Activated naive CD8-positive, alpha-beta T cell treated with anti-CD3 and anti-CD28 coated beads for 36 hours (primary cell): Measurements from ENCODE around the gene ZNF423. TPM values are rescaled to one million over a fixed set of nuclear protein-coding genes. Genes with fewer than 3 reads are reported as not detected.
"Not testable (repeated sequence)": the region's sequence is repeated elsewhere in the genome, so short reads cannot be mapped to it uniquely, and the experiment has no call there.

Experiments used
- DNase-seq: peaks from one replicate; pipeline ENCODE4 v3.0.0; 2021
- H3K27ac Mint-ChIP-seq: one replicate; pipeline ENCODE4 v1.8.0; 2022; ENCODE audit warnings: mild to moderate bottlenecking, moderate library complexity, mixed read lengths
- H3K27me3 Mint-ChIP-seq: one replicate; pipeline ENCODE4 v1.8.0; 2022; ENCODE audit warnings: mild to moderate bottlenecking, mixed read lengths
- H3K36me3 Mint-ChIP-seq: one replicate; pipeline ENCODE4 v1.8.0; 2021; ENCODE audit warnings: mild to moderate bottlenecking, mixed read lengths
- H3K4me1 Mint-ChIP-seq: one replicate; pipeline ENCODE4 v1.8.0; 2021; ENCODE audit warnings: mixed read lengths
- H3K4me3 Mint-ChIP-seq: one replicate; pipeline ENCODE4 v1.8.0; 2022; ENCODE audit warnings: mild to moderate bottlenecking, moderate library complexity, mixed read lengths
- H3K9me3 Mint-ChIP-seq: one replicate; pipeline ENCODE4 v1.8.0; 2022; ENCODE audit warnings: mixed read lengths
- total RNA-seq, 2 experiments: library from RNA; stranded (reverse); gene quantifications; one replicate each; pipeline ENCODE4 v1.2.3, GENCODE V29; 2021

The ZNF423 gene
- total RNA-seq, 2 experiments from 2014 or later: not detected

DNA sequence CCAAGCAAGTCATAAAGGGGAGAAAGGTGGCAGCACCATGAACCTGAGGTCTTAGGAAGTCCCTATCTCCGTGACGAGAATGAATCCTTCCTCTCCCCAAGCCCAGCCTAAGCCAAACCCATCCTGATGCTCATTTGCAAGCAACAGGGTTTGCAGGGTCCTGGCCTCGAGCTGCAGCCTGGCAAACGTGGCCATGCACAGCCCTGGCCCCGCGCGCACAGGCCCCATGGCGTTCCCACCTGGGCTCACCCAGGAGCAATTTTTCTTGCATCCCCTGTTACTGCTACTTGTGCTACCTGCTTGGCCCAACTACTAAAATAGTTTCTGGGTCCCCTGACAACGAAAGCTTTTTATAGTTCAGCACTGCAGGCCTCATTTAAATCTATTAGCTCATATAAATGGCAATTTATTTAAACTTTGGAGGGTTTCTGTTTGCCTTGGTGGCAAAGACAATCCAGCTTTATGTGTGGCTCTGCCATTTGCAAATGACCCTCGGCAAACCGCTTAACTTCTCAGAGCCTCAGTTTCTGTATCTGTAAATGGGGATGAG, 340.8 kb downstream of the ZNF423 start:
- no peak overlapping the region for H3K4me3 Mint-ChIP-seq
- DNase-seq: no peak
- no peaks in the 10 kb centered on the region for H3K27me3 Mint-ChIP-seq
- no peaks in the 10 kb centered on the region for H3K9me3 Mint-ChIP-seq
- no peaks in the 10 kb centered on the region for H3K36me3 Mint-ChIP-seq
- H3K4me1 Mint-ChIP-seq: peaks cover 5% of the 10 kb centered on the region
- H3K27ac Mint-ChIP-seq: no peak overlapping the region

DNA sequence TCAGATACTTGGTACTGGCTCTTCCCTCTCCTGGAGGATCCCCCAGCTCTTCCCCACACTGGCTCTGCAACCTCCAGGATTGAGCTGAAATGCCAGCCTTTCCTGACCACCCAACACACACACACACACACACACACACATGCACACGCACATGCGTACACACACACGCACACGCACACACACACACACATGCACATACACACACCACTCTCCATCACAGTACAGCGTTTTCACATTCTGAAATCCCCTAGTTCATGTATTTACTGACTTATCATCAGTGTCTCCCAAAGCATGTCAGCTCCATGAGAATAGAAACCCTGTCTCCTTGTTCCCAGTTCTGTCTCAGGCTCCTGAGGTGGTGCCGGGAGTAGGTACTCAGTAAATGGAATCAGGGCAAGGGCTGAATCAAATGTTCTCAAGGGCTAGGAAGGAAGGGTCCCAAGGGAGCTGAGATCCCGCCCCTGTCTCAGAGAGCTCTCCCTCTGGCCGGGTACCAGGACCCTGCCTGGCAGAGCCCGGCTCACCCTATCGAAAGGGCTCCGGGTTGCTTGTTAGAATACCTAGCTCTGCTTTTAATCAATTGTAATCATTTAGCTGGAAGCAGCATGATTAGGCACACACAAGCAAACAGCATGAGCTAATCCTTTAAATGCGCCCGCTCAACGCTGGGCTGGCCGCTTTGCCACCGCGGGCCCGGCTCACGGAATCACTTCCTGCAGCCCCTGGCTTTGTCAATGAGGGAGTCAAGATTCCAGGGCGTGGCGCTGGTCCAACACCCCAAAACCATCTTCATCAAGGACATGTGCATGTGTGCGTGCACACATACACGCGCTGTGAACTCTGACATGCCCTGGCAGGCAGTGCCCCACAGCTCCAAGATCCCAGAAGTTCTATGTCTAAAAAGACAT, 341.6 kb downstream of the ZNF423 start:
- no peak for DNase-seq
- Mint-ChIP-seq H3K4me1 (peaks cover under 1% of the 10 kb centered on the region), H3K4me3 (no peak overlapping the region), H3K36me3 (no peaks in the 10 kb centered on the region), H3K27ac (no peak overlapping the region), H3K27me3 (no peaks in the 10 kb centered on the region), H3K9me3 (no peaks in the 10 kb centered on the region)

DNA sequence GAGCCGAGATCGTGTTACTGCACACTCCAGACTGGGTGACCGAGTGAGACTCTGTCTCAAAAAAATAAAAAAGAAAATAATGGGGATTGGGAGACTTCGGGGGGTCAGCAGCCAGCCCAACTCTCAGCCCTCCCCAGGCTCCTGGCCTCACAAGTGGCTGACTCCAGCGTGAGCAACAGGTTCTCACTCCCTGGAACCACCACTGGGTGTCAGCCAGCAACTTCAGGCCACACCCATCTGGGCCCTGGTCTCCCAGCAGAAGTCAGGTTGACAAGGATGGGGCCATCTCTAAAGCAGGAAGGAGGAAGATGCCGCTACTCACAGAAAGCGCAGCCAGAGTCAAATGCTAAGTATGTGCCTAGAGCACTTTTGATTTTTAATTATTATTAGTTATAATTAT, 342.9 kb downstream of the ZNF423 start:
- Mint-ChIP-seq H3K27ac (no peak overlapping the region), H3K9me3 (no peaks in the 10 kb centered on the region), H3K4me3 (no peak overlapping the region), H3K4me1 (no peaks in the 10 kb centered on the region), H3K27me3 (no peaks in the 10 kb centered on the region), H3K36me3 (no peaks in the 10 kb centered on the region)
- no peak for DNase-seq

DNA sequence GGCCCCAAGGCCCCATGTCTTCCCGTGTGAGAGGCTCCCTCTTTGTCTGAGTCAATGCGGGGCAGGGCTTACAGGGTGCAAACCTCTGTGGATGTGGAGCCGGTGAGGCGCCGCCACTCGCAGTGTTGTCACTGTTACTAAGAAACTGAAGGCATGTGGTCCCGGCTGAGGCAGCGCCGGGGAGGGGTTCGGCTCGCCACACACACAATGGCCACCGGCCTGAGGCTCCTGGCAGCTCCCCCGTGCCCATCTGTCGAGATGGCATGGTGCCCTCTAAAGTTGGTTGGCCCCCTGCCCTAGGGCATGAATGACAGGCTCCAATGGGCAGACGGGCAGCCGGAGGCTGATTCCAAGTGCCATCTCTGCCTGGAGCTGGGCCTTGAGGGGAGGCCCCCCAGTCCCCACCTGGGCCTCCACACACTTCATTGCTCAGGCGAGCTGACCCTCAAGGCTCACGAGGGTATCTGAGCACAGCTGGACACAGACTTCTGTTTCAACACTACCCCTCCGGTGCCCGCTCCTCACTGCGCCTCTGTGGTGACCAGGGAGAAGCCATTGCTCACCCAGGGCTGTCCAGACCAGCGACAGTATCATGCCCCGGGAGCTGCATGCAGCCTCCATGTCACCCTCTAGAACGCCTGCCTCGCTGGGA, 345.1 kb downstream of the ZNF423 start:
- Mint-ChIP-seq H3K27ac (no peak overlapping the region), H3K4me3 (no peak overlapping the region), H3K27me3 (no peaks in the 10 kb centered on the region), H3K9me3 (no peaks in the 10 kb centered on the region), H3K36me3 (no peaks in the 10 kb centered on the region), H3K4me1 (no peaks in the 10 kb centered on the region)
- no peak for DNase-seq

DNA sequence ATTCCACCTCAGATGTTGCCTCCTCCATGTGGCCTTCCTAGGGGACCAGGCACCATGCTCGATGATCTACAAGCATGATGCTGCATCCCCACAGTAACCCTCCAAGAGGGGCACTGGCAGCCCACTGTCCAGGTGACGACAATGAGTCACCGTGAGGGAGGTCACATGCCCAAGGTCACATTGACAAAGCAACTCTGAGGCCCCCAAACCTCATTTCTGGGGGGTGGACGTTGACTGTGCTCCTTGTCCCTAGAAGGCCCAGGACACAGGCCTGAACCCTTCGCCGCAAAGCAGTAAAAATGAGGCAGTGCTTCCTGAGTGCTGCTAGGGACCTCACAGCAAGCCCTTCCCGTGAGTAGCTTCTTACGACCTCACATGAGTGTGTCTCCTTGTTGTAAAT, 345.8 kb downstream of the ZNF423 start:
- DNase-seq: no peak
- no peaks in the 10 kb centered on the region for H3K27me3 Mint-ChIP-seq
- H3K4me3 Mint-ChIP-seq: no peak overlapping the region
- H3K27ac Mint-ChIP-seq: no peak overlapping the region
- H3K4me1 Mint-ChIP-seq: no peaks in the 10 kb centered on the region
- no peaks in the 10 kb centered on the region for H3K36me3 Mint-ChIP-seq
- H3K9me3 Mint-ChIP-seq: no peaks in the 10 kb centered on the region

DNA sequence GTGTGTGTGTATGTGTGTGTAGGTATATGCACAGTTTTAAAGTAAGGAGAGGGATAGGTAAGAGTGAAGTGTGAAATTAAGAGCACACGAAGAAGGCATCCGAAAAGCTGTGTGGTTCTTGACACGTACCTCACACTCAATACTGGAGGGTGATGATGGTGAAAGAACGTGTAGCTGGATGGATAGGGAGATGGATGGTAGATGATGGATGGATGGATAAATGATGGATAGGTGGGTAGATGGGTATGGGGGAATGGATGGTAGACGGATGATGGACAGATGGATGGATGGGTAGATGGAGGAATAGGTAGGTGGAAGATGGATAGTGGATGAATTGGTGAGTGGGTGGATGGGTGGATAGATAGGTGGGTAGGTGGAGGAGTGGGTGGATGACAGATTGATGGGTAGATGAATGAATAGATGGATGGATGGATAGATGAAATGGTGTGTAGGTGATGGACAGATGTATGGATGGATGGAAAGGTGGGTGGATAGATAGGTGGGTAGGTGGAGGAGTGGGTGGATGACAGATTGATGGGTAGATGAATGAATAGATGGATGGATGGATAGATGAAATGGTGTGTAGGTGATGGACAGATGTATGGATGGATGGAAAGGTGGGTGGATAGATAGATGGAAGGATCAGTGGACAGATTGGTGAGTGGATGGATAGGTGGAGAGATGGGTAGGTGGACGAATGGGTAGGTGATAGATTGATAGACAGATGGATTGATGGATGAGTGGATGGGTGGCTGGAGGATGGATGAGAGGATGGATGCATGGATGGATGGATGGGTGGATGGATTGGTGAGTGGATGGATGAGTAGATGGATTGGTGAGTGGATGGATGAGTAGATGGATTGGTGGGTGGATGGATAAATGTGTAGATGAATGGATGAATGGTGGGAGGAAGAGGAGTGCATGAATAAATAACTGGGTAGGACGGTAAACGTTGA, 349.6 kb downstream of the ZNF423 start:
- not testable (repeated sequence) for H3K4me1 Mint-ChIP-seq, H3K36me3 Mint-ChIP-seq, H3K27ac Mint-ChIP-seq, H3K9me3 Mint-ChIP-seq, H3K4me3 Mint-ChIP-seq, H3K27me3 Mint-ChIP-seq, DNase-seq

DNA sequence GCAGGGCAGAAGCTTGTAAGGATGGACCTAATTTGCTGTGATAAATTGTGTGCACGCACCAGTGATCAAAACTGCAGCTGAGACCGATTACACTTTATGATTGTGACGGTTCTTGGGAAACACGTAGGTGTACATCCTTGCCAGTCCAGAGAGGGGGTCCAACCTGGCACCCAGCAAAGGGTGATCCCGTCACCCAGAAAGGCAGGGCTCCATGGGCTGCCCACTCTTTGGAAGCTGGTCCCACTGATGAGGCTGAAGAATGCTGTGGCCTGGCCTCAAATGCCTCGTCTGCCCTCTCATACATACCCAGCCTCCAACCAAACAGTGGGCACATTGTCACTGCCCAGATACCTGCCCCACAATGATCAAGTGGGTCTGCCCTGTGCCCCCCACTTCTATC, 350.4 kb downstream of the ZNF423 start:
- Mint-ChIP-seq H3K27ac (no peak overlapping the region), H3K9me3 (no peaks in the 10 kb centered on the region), H3K27me3 (no peaks in the 10 kb centered on the region), H3K36me3 (no peaks in the 10 kb centered on the region), H3K4me3 (no peak overlapping the region), H3K4me1 (peaks cover 1% of the 10 kb centered on the region)
- no peak for DNase-seq

DNA sequence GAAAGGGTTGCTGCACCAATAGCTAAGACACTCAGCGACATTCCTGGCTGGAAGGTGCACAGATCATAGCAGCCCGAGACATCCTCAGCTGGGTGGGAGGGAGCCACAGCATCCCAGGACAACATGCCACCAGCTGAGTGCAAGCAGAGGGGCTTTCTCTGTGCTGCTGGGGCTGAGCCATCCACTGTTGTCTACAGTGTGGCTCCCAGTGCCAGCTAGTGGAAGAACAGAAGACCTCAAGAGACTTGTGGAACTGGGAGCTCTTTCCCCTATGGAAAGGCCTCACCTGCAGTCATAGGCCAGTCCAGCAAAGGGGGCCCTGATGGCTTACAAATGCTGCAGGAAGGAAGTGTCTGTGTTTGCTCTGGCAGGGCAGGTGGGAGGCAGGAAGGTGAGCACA, 351.3 kb downstream of the ZNF423 start:
- no peaks in the 10 kb centered on the region for H3K9me3 Mint-ChIP-seq
- H3K36me3 Mint-ChIP-seq: no peaks in the 10 kb centered on the region
- no peaks in the 10 kb centered on the region for H3K27me3 Mint-ChIP-seq
- DNase-seq: no peak
- no peak overlapping the region for H3K27ac Mint-ChIP-seq
- H3K4me1 Mint-ChIP-seq: peaks cover 1% of the 10 kb centered on the region
- H3K4me3 Mint-ChIP-seq: no peak overlapping the region

DNA sequence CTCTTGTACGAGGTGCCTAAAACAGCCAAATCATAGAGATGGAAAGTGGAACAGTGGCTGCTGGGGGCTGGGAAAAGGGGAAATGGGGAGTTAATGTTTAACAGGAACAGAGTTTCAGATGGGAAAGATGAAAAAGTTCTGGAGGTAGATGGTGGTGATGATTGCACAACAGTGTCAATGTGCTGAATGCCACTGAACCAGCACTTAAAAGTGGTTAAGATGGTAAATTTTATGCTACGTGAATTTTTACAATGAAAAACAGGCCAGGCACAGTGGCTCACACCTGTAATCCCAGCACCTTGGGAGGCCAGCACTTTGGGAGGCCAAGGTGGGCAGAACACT, 351.9 kb downstream of the ZNF423 start:
- Mint-ChIP-seq H3K36me3 (no peaks in the 10 kb centered on the region), H3K27ac (no peak overlapping the region), H3K4me3 (no peak overlapping the region), H3K27me3 (no peaks in the 10 kb centered on the region), H3K9me3 (no peaks in the 10 kb centered on the region), H3K4me1 (peaks cover 1% of the 10 kb centered on the region)
- no peak for DNase-seq

DNA sequence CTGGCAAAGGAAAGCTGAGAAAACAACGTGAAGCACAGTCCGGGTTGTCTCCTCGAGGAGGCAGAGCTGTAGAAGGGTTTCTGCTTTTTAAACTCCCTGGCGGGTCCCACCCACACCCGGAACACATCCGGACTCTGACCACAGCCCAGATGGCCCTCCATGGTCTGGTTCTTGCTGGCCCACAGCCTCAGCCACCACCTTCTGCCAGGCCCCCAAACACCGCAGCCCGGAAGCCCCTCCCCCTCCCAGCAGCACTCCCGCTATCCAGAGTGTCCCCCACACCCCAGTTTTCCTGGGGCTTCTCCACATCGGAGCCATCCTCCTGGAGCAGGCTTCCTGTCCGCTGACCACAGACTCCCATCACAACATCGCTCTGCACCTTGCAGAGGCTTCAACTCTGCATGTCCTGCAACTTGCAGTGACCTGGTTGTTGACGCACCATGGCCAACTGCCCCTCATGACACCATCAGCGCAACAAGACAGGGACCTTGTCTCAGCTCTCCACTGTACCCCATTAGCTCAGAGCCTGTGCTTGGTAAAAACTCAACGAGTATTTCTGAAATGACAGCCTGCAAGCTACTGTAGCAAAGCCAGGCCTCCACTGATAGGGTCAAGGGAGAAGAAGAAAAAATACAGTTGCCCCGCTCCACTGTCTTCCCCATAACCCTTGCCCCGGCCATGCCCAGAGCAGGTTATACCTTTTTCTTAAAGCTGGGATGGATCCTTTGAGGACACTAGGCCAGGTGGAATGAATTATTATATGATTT, 352.5 kb downstream of the ZNF423 start:
- H3K27ac Mint-ChIP-seq: no peak overlapping the region
- no peaks in the 10 kb centered on the region for H3K36me3 Mint-ChIP-seq
- no peaks in the 10 kb centered on the region for H3K9me3 Mint-ChIP-seq
- H3K4me3 Mint-ChIP-seq: no peak overlapping the region
- H3K27me3 Mint-ChIP-seq: no peaks in the 10 kb centered on the region
- H3K4me1 Mint-ChIP-seq: peaks cover 1% of the 10 kb centered on the region
- no peak for DNase-seq

DNA sequence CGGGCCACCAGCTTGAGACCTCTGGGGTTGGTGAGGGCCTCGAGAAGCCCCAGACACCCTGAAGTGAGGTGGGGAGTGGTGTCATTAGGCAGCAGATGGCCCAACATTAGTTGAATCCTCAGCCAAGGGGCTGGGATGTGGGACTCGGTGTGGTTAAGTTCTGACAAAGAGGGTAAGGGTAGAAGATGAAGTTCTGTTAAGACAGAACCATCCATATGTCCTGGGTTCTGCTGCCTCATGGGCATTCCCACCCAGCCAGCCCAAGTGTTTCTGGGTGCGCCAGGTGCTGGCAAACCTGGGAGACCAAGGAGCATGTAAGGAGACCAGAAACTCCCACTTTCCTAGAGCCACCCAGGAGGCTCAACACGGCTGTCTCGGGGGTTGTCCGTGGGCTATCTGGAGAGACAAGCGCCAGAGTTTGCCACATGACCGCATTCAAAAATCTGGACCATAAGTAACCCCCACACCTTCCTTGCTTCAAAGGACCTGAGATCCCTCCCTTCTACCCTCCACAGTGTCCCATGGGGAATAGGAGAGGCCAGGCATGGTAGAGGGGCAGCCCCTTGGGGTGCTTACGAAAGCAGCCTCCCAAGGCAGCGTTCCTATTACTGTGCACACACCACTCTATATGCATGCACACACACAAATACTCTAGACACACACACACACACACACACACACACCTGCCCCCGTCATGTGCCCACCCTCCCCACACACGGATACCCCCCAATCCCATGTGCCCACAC, 353.6 kb downstream of the ZNF423 start:
- H3K36me3 Mint-ChIP-seq: no peaks in the 10 kb centered on the region
- no peak overlapping the region for H3K27ac Mint-ChIP-seq
- H3K4me3 Mint-ChIP-seq: no peak overlapping the region
- H3K9me3 Mint-ChIP-seq: no peaks in the 10 kb centered on the region
- DNase-seq: no peak
- H3K27me3 Mint-ChIP-seq: no peaks in the 10 kb centered on the region
- H3K4me1 Mint-ChIP-seq: peaks cover 1% of the 10 kb centered on the region

DNA sequence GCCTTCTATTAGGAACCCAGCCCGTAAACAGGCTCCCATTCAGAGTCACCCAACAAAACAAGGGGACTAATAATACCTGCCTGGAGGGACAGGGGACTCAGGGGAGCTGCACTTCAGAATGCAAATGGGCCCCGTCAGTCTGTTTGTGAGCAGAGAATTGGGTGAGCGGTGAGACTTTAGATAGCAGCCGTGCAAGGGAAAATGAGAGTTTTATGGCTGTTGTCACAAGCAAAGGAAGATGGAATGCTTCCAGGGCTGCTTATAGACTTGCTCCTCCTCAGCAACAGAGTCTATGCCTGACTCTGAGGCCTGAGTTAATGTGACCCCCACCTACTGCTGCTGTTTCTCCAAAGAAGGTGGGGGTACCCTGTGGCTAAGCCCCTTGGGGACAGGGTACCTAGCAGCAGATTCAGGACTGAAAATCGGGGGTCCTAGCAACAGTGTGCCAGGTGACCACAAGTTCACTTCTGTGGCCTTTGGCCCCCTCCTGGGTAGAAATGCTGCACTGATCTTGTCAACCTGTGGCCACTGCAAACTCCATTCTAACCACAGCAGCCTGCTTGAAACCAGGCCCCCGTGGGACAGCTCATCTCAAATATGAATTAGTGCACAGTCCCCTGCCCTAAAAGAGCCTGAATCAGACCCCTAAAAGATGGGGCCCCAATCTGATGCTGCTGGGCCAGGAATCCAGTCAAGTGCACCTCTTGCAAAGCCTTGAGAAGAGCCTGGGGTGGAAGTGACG, 355.9 kb downstream of the ZNF423 start:
- Mint-ChIP-seq H3K27ac (no peak overlapping the region), H3K36me3 (no peaks in the 10 kb centered on the region), H3K4me3 (no peak overlapping the region), H3K27me3 (no peaks in the 10 kb centered on the region), H3K4me1 (peaks cover 1% of the 10 kb centered on the region), H3K9me3 (no peaks in the 10 kb centered on the region)
- no peak for DNase-seq

DNA sequence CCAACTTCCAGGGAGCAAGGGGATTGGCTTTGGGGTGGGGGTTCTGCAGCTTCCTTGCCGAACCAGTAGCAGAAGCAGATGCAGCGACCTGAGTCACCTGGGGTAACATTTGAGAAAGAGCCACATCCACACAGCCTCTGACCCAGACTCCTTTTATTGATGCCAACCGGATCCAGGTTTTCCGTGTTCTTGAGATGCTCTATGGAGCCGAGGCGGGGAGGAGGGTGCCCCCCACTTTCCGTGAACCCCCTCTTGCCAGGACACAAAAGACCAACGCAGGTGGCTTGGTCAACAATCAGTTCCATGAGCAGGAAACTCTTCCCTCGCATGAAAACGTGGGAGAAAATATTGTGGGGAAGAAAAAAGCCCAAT, 356.5 kb downstream of the ZNF423 start:
- DNase-seq: no peak
- Mint-ChIP-seq H3K27me3 (no peaks in the 10 kb centered on the region), H3K4me1 (peaks cover 1% of the 10 kb centered on the region), H3K36me3 (no peaks in the 10 kb centered on the region), H3K27ac (no peak overlapping the region), H3K4me3 (no peak overlapping the region), H3K9me3 (no peaks in the 10 kb centered on the region)
